HUDEP-2 (cell line): ENCODE results near the gene KCNQ1.

Experiments used
- DNase-seq, 76 experiments: peaks; one replicate each; lab custom pipeline; 2025; ENCODE audit not compliant: unreplicated experiment in 76 of 76; lab: John Stamatoyannopoulos, UW

KCNQ1 gene

DNA sequence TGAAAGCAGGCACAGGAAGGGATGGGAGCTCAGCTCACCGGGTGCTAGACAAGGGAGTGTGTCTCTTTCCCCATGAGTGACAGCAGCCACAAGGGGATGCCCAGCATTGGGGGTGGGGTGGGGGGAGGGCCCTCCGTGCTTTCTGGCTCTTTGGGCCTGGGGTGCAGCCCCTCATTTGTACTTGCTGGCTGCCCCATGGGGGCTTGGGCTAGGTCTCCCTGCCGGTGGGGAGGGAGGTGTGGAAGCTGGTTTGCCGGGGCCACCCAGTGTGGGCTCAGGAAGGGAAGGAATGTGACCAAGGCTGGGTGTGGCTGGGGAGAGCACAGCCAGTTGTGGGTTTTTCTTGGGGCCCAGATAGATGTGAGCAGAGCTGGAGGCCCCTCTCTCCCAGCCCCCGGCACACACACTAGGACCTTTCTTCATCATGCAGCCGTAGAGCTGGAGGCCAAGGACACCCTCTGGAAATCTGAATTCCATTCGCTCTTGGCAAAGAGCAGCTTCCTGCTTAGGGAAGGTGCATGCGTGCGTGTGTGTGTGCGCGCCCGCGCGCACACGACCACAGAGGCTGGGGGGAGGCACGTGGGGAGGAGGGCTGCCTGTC, 229.2 kb downstream of the KCNQ1 start:
- no peak for DNase-seq

DNA sequence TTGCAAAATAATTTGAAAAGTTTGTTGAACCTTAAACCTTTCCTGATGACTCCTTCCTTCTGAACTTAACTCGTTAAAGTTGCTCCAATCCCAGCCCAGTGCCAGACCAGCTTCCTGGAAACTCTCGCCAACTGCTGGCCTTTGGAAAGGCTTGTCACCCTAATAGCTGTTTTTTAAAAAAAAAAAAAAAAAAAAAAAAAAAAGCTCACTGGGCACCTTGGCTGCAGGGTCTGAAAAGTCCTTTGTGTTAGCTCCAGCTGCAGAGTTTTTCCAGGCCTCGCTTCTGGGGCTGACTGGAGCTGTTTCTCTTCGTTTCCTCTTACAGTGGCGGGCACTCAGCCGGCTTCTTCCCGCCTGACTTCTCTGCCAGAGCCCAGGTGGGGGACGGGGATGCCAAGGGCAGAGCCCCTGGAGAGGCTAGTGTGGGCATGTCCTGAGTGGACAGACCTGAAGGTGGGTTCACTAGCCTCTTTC, 229.9 kb downstream of the KCNQ1 start:
- DNase-seq = no peak

DNA sequence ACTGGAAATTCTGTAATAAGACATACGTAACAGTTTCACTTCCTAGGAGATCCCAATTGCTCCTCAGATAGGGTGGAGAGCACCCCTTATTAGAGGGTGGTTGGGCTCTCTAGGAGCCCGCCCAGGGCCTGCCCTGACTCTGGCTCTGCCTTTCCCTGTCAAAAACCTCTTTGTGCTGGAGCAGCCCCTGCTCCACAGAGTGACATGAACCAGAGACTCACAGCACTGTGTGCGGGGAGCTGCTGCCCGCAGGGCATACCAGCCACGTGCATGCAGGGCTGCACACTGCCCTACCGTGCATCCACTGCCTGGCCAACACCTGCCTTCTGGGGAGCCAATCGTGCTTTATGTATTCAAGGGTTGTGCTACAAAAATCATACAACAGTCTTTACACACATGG, 230.7 kb downstream of the KCNQ1 start:
- DNase-seq = no peak

DNA sequence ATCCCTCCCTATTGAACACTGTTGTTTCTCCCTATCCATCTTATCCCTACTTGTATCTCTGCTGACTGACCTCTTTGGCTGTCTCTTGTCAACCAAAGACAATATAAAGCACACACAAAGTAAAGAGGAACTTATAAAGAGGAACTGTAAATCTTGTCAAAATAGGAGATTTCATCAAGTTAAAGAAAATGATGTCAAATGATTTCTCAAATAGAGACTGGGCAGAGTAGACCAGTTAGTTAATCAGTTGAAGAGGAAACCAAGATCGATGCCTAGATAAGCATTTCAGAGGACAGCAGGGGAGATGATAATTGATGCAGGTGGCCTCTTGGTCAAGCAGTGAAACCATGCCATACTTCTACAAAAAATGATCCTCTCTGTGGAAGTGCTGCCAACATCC, 232.3 kb downstream of the KCNQ1 start:
- no peak for DNase-seq

DNA sequence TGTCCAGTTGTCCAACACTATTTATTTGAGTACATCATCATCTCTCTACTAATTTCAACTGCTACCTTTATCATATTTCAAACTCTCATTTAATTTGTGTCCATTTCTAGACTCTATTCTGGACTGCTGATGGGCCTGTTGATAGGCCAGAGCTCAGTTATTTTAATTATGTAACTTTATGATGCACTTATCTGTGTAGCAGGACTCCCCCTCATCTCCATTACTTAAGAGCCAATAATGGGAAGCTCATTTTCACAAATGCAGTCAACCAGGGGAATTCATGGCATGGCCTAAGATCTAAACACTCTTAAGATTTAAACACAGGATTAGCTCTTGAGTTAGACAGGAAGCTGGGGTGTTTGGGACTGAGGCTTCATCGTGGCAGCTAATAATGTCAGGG, 233.6 kb downstream of the KCNQ1 start:
- DNase-seq = no peak

DNA sequence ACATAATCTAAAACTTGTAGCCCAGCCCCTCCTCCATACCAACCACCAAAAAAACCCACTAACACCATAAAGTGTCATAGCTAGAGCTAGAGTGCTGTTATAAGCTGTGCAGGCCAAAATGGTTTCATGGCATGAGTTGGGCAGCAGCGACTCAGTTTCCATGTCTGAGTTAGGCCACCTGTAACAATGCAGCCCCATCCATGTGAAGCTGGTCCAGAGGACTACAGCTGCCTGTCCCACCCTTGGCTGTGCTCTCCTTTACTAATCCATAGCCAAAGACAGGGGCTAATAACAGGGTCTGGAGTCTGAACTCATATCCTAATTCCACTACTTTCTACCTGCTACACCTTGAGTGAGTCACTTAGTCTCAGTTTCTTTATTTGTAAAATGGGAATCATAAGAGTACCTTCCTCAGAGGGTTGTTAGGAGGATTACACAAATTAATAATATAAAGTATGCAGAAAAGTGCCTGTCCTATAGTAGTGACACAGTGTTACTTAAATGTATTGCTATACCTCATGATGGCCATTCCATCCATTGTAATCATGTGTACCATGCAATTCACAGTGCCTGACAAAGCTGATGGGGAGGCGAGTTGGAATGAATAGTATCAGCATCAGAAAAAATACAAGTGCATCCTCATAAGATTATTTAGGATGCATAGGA, 234.3 kb downstream of the KCNQ1 start:
- no peak for DNase-seq

DNA sequence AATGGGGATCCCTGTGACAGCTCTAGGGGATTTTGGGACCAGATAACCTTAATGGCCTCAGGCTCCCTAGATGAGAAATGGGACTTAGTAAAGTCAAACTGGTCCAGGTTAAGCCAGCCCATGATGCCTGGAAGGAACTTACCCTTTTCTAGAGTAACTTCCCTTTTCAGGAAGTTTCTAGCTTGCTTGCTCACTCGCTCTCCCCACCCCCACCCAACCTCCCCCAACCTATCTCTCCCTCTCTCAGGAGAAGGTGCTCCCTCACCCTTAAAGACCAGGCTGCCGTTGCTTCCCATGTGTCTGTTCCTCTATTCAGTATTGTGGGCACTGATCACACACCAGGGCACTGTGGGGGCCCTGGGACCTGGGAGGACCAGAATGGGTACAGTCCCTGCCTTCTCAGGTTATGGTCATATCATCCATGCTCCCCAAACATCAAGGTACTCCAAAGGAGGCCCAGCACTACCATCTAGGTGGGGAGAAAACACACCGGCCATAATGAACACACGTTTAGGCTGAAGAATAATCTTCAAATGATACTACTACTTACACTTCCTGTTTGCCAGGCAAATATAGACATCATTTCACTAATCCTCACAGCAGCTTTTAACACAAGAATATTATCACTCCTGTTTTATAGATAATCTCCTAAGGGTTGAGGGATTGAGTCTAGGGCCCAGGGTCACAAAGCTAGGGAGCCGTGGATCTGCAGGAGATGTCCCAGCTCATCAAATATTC, 236.8 kb downstream of the KCNQ1 start:
- no peak for DNase-seq

DNA sequence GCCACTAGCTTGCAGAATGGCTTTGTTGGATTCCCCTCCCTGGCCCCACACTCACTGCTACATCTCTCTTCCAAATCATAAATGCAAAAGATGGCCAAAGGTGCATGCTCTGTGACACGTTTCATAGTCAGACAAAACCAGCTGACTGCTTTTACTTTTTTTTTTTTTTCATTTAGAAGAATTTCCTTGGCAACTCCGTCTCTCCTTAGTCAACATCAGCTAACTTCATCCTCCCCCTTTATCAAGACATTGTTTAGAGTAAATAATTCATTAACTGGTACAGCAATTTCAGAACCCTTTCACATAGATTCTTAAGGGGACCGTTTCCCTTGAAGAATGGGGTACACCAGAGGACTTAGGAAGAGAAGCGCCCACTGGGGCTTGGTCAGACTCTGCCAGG, 239.0 kb downstream of the KCNQ1 start:
- no peak for DNase-seq

DNA sequence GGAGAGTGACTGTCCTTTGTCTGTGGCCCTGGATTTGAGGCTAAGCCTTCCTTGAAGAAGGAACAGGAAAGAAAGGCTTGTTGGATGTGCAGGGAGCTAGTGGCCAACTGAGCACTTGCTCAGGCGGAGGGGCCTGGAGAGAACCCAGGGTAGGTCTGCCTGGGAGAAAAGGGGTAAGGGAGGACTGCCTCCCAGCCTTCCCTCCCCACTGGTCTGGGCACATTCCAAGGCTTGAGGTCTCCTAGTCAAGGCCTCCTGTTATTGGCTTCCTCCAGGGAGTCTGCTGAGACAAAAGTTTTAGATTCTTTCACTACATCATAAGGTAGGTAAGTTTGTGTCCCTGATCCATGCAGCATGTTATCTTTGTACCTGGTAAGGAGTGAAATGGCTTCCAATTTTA, 239.8 kb downstream of the KCNQ1 start:
- no peak for DNase-seq

DNA sequence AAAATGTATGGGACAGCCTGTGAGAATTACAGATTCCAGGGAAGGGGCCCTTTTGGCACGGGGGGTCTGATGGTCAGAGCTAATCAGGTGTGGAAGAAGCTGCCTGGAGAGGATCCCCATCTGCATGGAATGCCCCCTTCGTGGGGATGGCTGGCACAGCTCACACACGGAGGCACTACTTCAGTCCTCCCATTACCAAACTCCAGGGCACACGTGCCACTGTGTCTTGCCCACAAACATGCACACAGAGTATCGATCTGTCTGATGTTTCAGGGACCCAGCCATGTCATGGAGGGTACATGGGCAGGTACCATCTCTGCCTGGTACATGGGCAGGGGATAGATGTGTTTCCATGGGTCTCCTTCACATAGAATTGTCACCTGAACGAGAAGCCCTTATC, 240.2 kb downstream of the KCNQ1 start:
- no peak for DNase-seq

DNA sequence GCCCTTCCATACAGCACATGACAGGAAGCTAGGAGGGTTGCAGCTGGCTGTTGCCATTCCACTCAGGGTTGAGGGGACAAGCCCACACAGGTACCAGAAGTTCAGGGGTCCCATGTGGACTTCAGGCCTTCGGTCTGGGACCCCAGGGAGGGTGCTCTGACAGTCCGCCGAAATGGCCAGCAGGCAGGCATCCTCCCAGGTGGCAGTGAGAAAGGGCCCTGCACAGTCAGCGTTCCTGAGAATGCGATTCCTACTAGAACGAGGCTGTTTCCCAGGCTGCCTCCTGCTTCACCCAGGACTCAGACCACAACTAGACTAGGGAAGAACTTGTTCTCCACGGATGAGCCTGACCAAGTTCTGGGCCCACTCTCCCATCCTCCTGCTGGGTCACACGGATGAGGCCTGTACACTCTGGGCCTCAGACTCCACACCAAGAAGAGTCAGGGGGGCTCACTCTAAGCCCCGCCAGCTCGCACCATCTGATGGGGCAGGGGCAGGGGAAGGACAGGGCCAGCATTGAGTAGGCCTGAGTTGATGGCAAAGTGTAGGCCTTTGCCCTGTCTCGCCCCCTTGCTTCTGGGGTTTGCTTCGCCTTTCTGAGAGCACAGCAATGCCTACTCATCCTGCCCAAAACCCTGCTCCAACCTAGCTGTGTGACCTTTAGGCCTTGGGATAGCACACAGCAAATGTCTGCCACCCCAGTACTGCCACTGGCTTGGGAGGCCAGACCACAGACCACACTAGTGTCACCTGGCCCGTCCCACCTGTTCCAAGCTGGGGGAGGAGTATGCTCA, 241.0 kb downstream of the KCNQ1 start:
- DNase-seq = no peak

DNA sequence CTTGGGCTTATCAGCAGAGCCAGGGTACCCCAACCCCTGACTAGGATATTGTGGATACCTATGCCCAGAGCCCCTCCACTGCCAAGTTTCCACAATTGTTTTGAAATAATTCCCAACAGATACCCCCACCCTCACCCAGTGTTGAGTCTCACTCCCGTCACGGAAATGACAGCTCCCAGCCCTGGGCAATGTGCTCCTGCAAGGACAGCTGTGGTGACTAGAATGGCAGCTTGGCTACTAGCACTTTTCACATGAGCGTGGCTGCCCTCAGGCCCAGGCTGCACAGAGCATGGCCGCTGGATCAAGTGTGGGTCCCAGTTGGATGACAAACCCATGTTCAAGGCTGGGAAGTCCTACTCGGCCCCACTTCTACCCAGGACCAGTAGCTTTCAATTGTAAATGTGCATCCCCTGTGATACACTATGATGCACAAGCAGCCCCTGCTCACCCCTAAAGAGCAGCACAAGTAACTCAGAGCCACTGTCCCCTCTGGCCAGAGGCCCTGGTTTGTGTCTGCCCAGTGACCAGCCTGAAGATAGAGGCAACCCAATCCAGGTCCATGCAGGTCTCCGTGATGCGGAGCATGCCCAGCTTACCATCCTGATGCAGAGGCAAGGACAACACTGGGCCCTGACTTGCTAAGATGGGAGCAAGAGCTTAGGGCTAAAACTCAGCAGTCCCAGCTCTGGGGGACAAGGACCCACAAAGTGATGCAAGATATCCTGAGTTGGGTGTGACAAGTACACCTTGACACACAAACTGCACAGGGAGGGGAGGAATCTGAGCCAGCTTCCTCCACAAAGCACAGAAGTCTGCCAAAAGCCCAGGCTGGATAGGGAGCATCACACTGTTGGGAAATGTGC, 241.8 kb downstream of the KCNQ1 start:
- DNase-seq = no peak

DNA sequence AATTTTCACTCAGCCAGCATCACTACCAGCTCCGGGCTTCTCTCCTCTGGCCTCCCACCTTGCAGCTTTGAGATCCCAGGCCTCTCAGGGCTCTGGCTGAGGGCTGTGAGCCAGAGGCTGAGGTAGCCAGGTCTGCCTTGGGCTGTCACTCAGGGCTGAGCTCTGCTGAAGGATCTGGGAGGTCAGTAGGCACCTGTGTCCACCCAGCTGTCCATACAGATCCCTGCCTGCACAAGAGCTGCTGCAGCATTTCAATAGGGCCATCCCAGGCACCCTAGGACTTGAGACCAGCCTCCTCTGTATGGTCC, 242.4 kb downstream of the KCNQ1 start:
- DNase-seq = no peak

DNA sequence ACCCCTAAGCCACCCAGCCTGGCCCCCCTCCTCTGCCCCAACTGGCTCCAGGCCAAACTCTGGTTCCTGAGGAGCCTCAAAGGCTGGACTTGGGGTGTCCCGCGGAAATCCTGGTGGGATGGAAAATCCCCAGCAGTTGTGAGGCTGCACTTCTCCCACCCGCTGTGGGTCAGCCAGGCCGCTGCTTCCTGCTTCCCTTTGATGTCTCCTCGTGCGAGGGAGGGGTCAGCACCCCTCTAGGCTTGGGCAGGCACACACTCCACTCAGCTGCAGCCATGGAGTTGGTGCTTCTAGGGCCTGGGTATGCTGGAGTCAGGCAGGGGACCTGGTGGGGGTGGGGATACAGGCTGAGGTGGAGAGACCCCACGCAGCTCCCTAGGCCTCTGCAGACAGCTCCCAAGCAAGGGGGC, 243.0 kb downstream of the KCNQ1 start:
- no peak for DNase-seq

DNA sequence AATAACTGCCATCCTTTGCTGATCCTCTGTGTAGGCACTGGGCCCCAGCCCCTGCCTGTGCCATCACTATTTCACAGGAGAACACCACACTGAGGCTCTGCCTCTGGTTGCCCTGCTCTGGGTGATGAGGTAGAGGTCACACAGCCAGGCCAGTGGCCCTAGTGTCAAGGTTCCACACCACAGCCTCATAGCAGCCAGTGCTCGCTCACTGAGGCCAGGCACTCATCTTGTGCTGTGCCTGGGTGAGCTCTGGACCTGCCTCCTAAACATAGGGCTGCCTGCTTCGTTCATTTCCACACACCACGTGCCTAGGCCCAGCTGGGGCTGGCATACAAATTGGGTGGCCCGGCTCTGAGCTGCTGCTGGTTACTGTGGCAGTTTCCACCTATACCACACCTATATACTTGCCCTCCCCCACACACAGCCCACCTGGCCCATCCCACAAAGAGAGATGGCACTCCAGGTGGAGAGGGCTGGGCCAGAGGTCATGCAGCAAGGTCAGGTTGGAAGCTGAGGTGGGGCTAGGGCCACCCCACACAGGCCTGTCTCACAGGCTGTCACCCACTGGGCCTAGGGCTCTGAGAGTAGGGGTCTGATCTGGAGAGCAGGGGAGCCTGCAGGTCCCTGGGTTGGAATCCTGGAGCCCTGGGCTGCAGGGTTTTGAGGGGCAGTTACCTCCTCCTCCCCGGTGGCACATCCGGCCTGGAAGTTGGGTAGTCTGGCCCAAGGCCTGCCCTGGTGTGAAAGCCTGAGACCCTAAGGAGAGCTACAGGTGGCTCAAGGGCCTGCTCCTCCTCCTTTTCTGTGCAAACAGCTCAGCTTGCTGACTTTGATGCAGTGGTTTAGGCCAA, 243.8 kb downstream of the KCNQ1 start:
- DNase-seq = no peak

DNA sequence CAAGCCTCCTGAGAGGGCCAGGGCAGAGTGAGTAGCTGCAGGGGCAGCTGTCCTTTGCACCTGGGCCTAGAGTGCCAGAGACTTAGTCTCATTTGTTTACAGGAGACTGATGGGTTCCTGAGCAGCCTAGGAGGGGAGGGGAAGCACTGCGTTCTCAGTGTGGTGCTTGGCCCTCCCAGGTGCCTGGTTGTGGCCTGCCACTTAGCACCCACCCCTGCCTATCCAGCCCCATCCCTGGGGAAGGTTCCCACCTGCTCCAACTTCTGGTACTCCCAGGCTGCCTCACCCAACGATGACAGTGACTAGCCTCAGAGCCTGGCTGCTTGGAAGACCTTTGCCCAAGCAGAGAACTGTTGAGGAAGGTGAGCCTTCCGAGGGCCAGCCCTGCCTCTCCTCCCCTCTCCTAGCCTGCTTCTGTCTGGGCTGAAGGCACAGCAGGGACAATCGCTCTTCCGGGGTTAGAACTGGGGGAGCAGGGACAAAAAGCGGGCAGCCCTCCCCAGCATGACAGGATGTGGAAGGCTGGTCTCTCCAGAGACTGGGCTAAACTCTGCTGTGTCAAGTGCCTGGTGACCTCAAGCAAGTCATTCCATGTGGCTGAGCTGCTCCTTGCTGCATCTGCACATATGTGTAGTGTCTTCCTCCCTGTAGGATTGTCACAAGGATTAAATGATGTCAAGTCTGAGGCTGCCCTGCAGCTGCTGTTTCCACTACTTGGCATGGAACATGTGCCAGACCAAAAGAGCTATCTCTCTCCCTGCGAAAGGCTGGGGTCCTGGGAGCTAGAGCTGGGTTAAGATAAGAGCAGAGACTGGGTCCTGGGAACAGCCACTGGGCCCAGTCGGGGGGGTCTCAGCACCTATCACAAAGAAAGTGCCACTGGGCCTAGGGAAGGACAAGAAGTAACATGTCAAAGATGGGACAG, 245.1 kb downstream of the KCNQ1 start:
- DNase-seq = no peak

DNA sequence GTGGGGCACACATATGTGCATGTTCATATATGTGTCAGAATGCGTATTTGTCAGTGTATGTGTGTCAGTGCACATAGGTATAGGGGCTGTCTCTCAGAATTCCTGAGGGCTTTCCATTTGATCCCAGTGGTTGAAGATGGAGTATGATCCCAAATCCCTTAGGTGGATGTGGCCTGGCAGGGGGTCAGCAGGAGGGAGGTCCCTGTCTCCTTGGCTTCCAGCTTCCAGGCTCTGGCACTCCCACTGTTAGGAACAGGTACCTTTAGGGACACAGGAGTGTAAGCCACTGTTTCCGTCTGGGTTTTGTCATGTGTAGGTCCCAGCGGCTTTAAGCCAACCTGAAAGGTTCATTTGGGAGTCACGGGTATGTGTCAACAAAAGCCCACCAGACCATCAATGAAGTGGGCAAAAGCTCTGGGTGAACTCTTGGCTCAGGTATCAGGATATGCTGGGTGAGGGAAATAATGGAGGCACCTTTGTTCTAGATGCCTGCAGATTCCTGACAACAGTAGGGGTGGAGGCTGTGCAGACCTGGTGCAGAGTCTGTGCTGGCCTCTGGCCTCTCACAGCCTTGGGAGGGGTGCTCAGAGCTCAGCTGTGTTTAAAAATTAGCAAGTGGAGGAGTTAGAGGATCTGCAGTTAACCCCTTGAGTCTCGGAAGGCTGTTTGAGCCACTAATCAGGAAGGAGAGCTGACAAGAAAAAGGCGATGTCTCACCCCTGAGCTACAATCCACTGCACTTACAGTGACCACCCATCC, 246.0 kb downstream of the KCNQ1 start:
- no peak for DNase-seq

DNA sequence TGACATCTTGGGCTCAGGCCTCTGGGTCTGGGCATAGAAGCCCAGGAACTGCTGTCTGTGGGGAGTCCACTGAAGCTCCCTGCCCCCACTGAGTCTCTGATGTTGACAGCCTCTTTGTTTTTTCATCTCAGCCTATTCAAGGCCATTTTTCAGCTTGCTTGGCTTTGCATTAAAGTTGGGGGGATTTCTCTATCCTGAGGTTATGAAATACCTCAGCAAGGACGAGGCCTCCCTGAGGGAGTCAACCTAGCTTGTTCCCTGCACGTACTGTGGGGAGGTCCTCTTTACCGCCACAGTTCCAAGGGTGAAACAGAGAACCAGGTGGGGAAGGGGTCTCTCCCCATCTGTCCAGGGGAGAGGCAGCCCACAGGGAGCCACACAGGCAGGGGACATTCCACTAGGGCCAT, 246.6 kb downstream of the KCNQ1 start:
- DNase-seq = no peak
